Fibroblast of skin of right biceps (primary cell): ENCODE measurements around the gene BAG2.

ENCODE experiments used
- DNase-seq: peaks from one replicate; pipeline ENCODE4 v3.0.0-alpha.2; 2013

The BAG2 gene

GRCh38 chr6:57172136-57173055 is at the start of gene BAG2:
Gene BAG2, plus strand, starts transcription at chr6:57172326. Its CDS starts 372 bp downstream, at chr6:57172698.
- peak; percentile 92 for DNase-seq

- DNase-seq, result no peak
Observed at GRCh38 chr6:57123111-57123510, 49.0 kb upstream of the BAG2 start.

- DNase-seq, result no peak
Observed at GRCh38 chr6:57127763-57128162, 44.4 kb upstream of the BAG2 start.

GRCh38 chr6:57130661-57131177 is 41.4 kb upstream of the BAG2 start:
- DNase-seq, result no peak

GRCh38 chr6:57134954-57135353 is 37.2 kb upstream of the BAG2 start:
- no peak for DNase-seq

GRCh38 chr6:57135885-57136284 is 36.2 kb upstream of the BAG2 start:
- DNase-seq, result no peak

- no peak for DNase-seq
Observed at GRCh38 chr6:57137350-57137749, 34.8 kb upstream of the BAG2 start.

- no peak for DNase-seq
Observed at GRCh38 chr6:57138026-57138425, 34.1 kb upstream of the BAG2 start.

- no peak for DNase-seq
Observed at GRCh38 chr6:57141451-57142177, 30.5 kb upstream of the BAG2 start.

GRCh38 chr6:57142178-57142525 is 30.0 kb upstream of the BAG2 start:
- DNase-seq, result no peak

- no peak for DNase-seq
Observed at GRCh38 chr6:57143690-57144089, 28.4 kb upstream of the BAG2 start.

GRCh38 chr6:57147401-57147800 is 24.7 kb upstream of the BAG2 start:
- no peak for DNase-seq

- no peak for DNase-seq
Observed at GRCh38 chr6:57147955-57148858, 23.9 kb upstream of the BAG2 start.

GRCh38 chr6:57158658-57159057 is 13.5 kb upstream of the BAG2 start:
- peak; percentile 41 for DNase-seq

- DNase-seq, result no peak
Observed at GRCh38 chr6:57159127-57159526, 13.0 kb upstream of the BAG2 start.

- DNase-seq, result peak; percentile 41
Observed at GRCh38 chr6:57162028-57162427, 10.1 kb upstream of the BAG2 start.

- DNase-seq, result peak; percentile 10
Observed at GRCh38 chr6:57162516-57162915, 9.6 kb upstream of the BAG2 start.

- DNase-seq, result no peak
Observed at GRCh38 chr6:57163956-57164355, 8.2 kb upstream of the BAG2 start.

GRCh38 chr6:57165080-57165479 is 7.0 kb upstream of the BAG2 start:
- DNase-seq, result no peak

GRCh38 chr6:57173056-57173885 is 1.1 kb downstream of the BAG2 start:
- peak; percentile 35 for DNase-seq

- peak; percentile 87 for DNase-seq
Observed at GRCh38 chr6:57173886-57174510, 1.9 kb downstream of the BAG2 start.
